Ovary (tissue), 9 donors: ENCODE measurements around the gene SORCS2. TPM values are rescaled to one million over a fixed set of nuclear protein-coding genes. Genes with fewer than 3 reads are reported as not detected.
A peak's percentile ranks its signal among the peaks of the same experiment; 100 is the strongest.

Experiments
- DNase-seq, 5 donors: peaks; one replicate each; pipeline ENCODE4 v3.0.0-alpha.2; 2019 to 2020
- H3K27ac ChIP-seq, 2 donors: fragments of 200-600 bp; one replicate each; pipeline versions ENCODE4 v1.5.1 to v1.8.0; 2019 to 2022
- H3K27me3 ChIP-seq: fragments of 200-600 bp; one replicate; pipeline ENCODE4 v1.8.0; 2022
- H3K36me3 ChIP-seq: fragments of 200-600 bp; sonication (generic); one replicate; pipeline ENCODE4 v1.5.1; 2019
- H3K4me1 ChIP-seq: one replicate; pipeline ENCODE4 v1.8.1; 2013; ENCODE audit warnings: mild to moderate bottlenecking, moderate library complexity; ENCODE audit not compliant: insufficient read depth
- H3K4me3 ChIP-seq: fragments of 200-600 bp; sonication (generic); one replicate; pipeline ENCODE4 v1.5.1; 2017
- H3K9me3 ChIP-seq, 2 donors: fragments of 200-600 bp in 1 of 2; sonication (generic) in 1 of 2; one replicate each; pipeline versions ENCODE4 v1.5.1 to v1.8.1; 2013 to 2019; ENCODE audit warnings: mild to moderate bottlenecking in 1 of 2, moderate library complexity in 1 of 2
- CTCF ChIP-seq, 3 donors: fragments of 450-650 bp in 2 of 3; fragments of 200-600 bp in 1 of 3; IDR thresholded peaks; one replicate each; pipeline versions ENCODE4 v1.5.1 to v1.8.0; 2016 to 2022; ENCODE audit warnings: antibody characterized with exemption in 3 of 3, mild to moderate bottlenecking in 1 of 3
- EP300 ChIP-seq: sonication (generic); formaldehyde crosslinking; IDR thresholded peaks from one replicate; pipeline ENCODE4 v1.6.1; 2017; ENCODE audit warnings: antibody characterized with exemption
- POLR2A ChIP-seq: fragments of 450-650 bp; IDR thresholded peaks from one replicate; pipeline ENCODE4 v1.6.1; 2017; ENCODE audit warnings: antibody characterized with exemption, mild to moderate bottlenecking, moderate library complexity
- WGBS, 3 donors: extraction: QIAGEN DNeasy Blood & Tissue Kit in 1 of 3; methylation state at CpG; one replicate each; pipeline versions ENCODE4 v1.1.5 to v1.1.7; 2013 to 2017; 5-methylcytosine and 5-hydroxymethylcytosine counted together
- intact Hi-C, 4 donors: fragments of 100-400 bp; cut with DNase I; formaldehyde crosslinking; loops; one replicate each; pipeline versions ENCODE4 v1.11.0 to v1.15.1; 2022 to 2023
- polyA plus RNA-seq, 2 donors: library from polyadenylated mRNA; stranded (reverse); fragments of 200-250 nt in 1 of 2; fragments of 350-450 nt in 1 of 2; fragmentation: Illumina TruSeq in 1 of 2; extraction: RNeasy Lipid Tissue Mini Kit (QIAGEN cat#74804) in 1 of 2; gene quantifications; one replicate each; pipeline ENCODE4 v1.2.3, GENCODE V29; 2013 to 2014
- total RNA-seq, 7 donors: library from RNA; depleted of rRNA in 2 of 7; stranded (reverse); fragments of >200 nt in 2 of 7; fragmentation: NEBNext Ultra II Directional in 3 of 7; extraction: Animal tissue kit (Norgen Biotek cat#: 25700) in 3 of 7; gene quantifications; one replicate each; pipeline versions ENCODE4 v1.1.0 to v1.2.4, GENCODE V29; 2016 to 2023
- donor health status: DM: no; HTN: no; CAD: no; lungs with moderate emphysema.
- donor health status: DM: no; HTN: no; CAD: no.
- donor health status: Bipolar disorder and iron deficiency.
- donor health status: DM: yes; HTN: yes; CAD: no.
- donor health status: DM: no; HTN: no; CAD: no.
- donor health status: DM: yes; HTN: yes; CAD: no.

SORCS2 gene
- total and polyA plus RNA-seq, 9 donors: 0.60 to 23.9 (median 7.1) TPM

- DNase-seq: peak; percentile 47 to 66 (median 52)
- Histone ChIP-seq H3K36me3 (no peaks in the 10 kb centered on the region), H3K27ac (no peak overlapping the region), H3K4me3 (no peak overlapping the region), H3K27me3 (no peaks in the 10 kb centered on the region), H3K4me1 (peaks cover 5% of the 10 kb centered on the region), H3K9me3 (no peaks in the 10 kb centered on the region)
- TF ChIP-seq POLR2A (no peak), EP300 (no peak), CTCF (IDR thresholded peaks at IDR 0.05) (no peak)
- intact Hi-C loops: no loop called here
- WGBS, 3 donors: 4 to 10% (median 9%) methylated on average over 4 of the region's 4 CpGs
Observed at GRCh38 chr4:7236847-7237246, 44.5 kb downstream of the SORCS2 start.

DNA sequence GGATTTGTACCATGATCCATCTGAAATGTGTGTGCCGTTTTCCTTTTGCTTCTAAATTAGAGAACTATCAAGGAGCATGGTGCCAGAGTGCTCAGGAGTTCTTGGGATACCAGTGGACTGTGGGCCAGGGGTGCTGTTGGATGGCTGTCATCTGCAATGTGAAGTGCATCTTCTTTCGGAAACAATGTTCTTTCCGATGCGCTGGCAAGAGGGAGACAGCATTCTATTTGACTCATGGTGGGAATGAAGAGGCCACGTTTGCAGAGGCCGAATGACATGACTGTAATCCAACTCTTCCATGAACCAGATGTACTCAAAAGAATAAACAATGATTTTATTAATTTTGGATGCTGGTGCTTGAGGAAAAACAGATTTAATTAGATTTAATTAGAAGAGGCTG lies 45.5 kb downstream of the SORCS2 start:
- H3K4me1 ChIP-seq: peaks cover 5% of the 10 kb centered on the region
- no peak for DNase-seq
- WGBS, 3 donors: 71 to 88% (median 83%) methylated on average over 6 of the region's 6 CpGs
- no peaks in the 10 kb centered on the region for H3K27me3 ChIP-seq
- H3K9me3 ChIP-seq: no peaks in the 10 kb centered on the region
- H3K4me3 ChIP-seq: no peak overlapping the region
- H3K27ac ChIP-seq: no peak overlapping the region
- TF ChIP-seq CTCF (IDR thresholded peaks at IDR 0.05) (no peak), POLR2A (no peak), EP300 (no peak)
- intact Hi-C loops: no loop called here
- H3K36me3 ChIP-seq: no peaks in the 10 kb centered on the region

DNA sequence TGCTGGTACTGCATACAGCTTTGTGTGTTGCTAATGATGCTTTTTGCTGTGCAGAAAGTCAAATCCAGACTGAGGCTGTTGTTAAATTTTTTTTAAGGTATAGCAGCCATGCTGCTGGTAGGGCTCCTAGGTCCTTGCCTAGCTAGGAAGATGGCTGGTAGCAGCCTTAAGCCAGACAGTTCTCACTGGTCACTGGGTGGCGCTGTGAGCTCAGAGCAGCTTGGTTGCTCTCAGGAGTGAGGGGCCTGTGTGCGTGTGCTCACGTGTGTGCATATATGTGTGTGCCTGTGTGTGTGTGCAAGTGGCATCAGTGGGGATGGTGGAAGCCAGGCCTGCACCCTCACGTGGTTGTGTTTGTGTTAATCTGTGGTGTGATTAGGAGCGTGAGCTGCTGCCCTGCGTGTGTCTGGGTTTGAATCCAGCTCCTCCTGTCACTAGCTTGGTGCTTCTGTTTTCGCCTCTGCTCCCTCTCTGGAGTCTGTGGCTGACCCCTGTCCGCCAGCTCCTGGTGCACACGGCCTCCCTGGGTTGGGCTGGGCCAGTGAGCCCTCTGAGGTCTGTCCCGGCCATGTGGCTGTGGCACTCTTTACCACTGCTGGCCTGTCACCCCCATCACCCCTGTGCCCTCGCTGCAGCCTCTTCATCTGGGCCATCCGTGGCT lies 46.1 kb downstream of the SORCS2 start:
- Histone ChIP-seq H3K4me1 (peaks cover 5% of the 10 kb centered on the region), H3K36me3 (no peaks in the 10 kb centered on the region), H3K9me3 (no peaks in the 10 kb centered on the region), H3K27ac (no peak overlapping the region), H3K4me3 (no peak overlapping the region), H3K27me3 (no peaks in the 10 kb centered on the region)
- intact Hi-C loops: no loop called here
- no peak for DNase-seq
- 95 to 96% (median 96%) methylated on average over 12 of the region's 12 CpGs for whole genome bisulfite sequencing, 3 donors
- TF ChIP-seq EP300 (no peak), POLR2A (no peak), CTCF (IDR thresholded peaks at IDR 0.05) (no peak)

DNA sequence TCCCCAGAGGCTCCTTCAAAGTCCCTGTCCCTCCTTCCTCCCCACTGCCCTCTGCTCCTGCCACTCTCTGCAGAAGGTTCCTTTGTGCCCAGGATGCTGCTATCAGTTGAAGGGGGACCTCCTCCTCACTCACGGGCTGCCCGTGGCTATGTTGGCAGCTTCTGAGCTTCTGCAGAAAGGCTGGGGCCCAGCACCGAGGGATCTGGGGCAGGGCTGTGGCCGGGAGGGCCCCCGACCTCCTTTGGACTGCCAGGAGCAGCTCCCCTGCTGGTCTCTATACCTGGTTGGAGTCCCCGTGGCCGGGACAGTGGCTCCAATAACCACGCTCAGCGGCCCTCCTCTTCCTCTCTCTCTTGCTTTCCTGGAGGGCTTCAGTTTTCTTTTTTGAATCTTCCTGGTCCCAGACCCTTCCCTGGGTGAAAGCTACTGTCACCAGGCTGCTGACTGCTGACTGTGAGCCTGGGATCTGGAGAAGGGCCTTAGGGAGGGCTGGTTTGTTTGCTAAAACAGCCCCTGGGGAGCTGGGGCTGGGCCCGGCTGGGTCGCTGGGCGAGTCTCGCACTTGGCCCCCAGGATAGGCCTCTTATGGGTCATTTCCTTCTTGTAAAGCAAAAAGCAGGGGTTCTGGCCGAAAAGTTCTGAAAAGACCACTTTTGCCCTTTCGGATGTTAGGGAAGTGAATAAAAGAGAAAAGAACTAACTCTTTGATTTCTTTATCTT lies 46.9 kb downstream of the SORCS2 start:
- intact Hi-C loops: no loop called here
- Histone ChIP-seq H3K36me3 (no peaks in the 10 kb centered on the region), H3K4me3 (no peak overlapping the region), H3K27ac (no peak overlapping the region), H3K9me3 (no peaks in the 10 kb centered on the region), H3K4me1 (peaks cover 5% of the 10 kb centered on the region), H3K27me3 (no peaks in the 10 kb centered on the region)
- TF ChIP-seq CTCF (IDR thresholded peaks at IDR 0.05): no peak
- 82 to 87% (median 83%) methylated on average over 15 of the region's 15 CpGs for WGBS, 3 donors
- no peak for DNase-seq
